ENCODE measurements around the gene PTPRE. TPM values are rescaled to one million over a fixed set of nuclear protein-coding genes. Genes with fewer than 3 reads are reported as not detected.

PTPRE gene
- total RNA-seq, 1 experiment from 2014 or later: 0.69 TPM

- H3K4me3 ChIP-seq (ENCODE audit: insufficient read depth, low read depth, low read length): no peak overlapping the region
- 0 out of 2 replicates have a peak, but pooled peaks cover 1% of the 10 kb centered on the region for H3K27me3 ChIP-seq (ENCODE audit: control insufficient read depth, insufficient read depth, low read length)
- DNase-seq: no peak
- H3K36me3 ChIP-seq (replicated peaks; ENCODE audit: control insufficient read depth, insufficient read depth, low read length): peaks cover 8% of the 10 kb centered on the region
Measured at GRCh38 chr10:128121750-128122412, 215.0 kb downstream of the PTPRE start.

- no peak for DNase-seq
- H3K4me3 ChIP-seq (ENCODE audit: insufficient read depth, low read depth, low read length): no peak overlapping the region
- H3K36me3 ChIP-seq (replicated peaks; ENCODE audit: control insufficient read depth, insufficient read depth, low read length): peaks cover 8% of the 10 kb centered on the region
- H3K27me3 ChIP-seq (ENCODE audit: control insufficient read depth, insufficient read depth, low read length): 0 out of 2 replicates have a peak, but pooled peaks cover 1% of the 10 kb centered on the region
Measured at GRCh38 chr10:128122931-128123330, 216.0 kb downstream of the PTPRE start.

GRCh38 chr10:128123846-128124245 is 216.9 kb downstream of the PTPRE start:
- Histone ChIP-seq H3K36me3 (replicated peaks; ENCODE audit: control insufficient read depth, insufficient read depth, low read length) (peaks cover 7% of the 10 kb centered on the region), H3K4me3 (ENCODE audit: insufficient read depth, low read depth, low read length) (no peak overlapping the region), H3K27me3 (ENCODE audit: control insufficient read depth, insufficient read depth, low read length) (0 out of 2 replicates have a peak, but pooled peaks cover 1% of the 10 kb centered on the region)
- no peak for DNase-seq

GRCh38 chr10:128124813-128125403 is 218.0 kb downstream of the PTPRE start:
- Histone ChIP-seq H3K27me3 (ENCODE audit: control insufficient read depth, insufficient read depth, low read length) (0 out of 2 replicates have a peak, but pooled peaks cover 1% of the 10 kb centered on the region), H3K4me3 (ENCODE audit: insufficient read depth, low read depth, low read length) (peak overlapping the region; percentile 92), H3K36me3 (replicated peaks; ENCODE audit: control insufficient read depth, insufficient read depth, low read length) (peaks cover 4% of the 10 kb centered on the region)
- DNase-seq: peak; percentile 16

- Histone ChIP-seq H3K27me3 (ENCODE audit: control insufficient read depth, insufficient read depth, low read length) (0 out of 2 replicates have a peak, but pooled peaks cover 1% of the 10 kb centered on the region), H3K4me3 (ENCODE audit: insufficient read depth, low read depth, low read length) (peak overlapping the region; percentile 92), H3K36me3 (replicated peaks; ENCODE audit: control insufficient read depth, insufficient read depth, low read length) (peaks cover 4% of the 10 kb centered on the region)
- DNase-seq: no peak
Measured at GRCh38 chr10:128125416-128125943, 218.6 kb downstream of the PTPRE start.

- H3K4me3 ChIP-seq (ENCODE audit: insufficient read depth, low read depth, low read length): peak within 1 kb of the TSS; percentile 92
- peak; percentile 88 for DNase-seq
- peaks cover 4% of the 10 kb centered on the region for H3K36me3 ChIP-seq (replicated peaks; ENCODE audit: control insufficient read depth, insufficient read depth, low read length)
- H3K27me3 ChIP-seq (ENCODE audit: control insufficient read depth, insufficient read depth, low read length): 0 out of 2 replicates have a peak, but pooled peaks cover 1% of the 10 kb centered on the region
Measured at GRCh38 chr10:128125944-128126764, 219.3 kb downstream of the PTPRE start, which contains the start of gene MKI67. TSS of gene MKI67 (minus strand) at chr10:128126423. CDS start at chr10:128125667, 756 bp downstream.

GRCh38 chr10:128128582-128128981 is 221.7 kb downstream of the PTPRE start:
- Histone ChIP-seq H3K36me3 (replicated peaks; ENCODE audit: control insufficient read depth, insufficient read depth, low read length) (no peaks in the 10 kb centered on the region), H3K27me3 (ENCODE audit: control insufficient read depth, insufficient read depth, low read length) (0 out of 2 replicates have a peak, but pooled peaks cover 1% of the 10 kb centered on the region)
- DNase-seq: no peak

GRCh38 chr10:128130051-128130450 is 223.1 kb downstream of the PTPRE start:
- Histone ChIP-seq H3K4me3 (ENCODE audit: insufficient read depth, low read depth, low read length) (no peak overlapping the region), H3K27me3 (ENCODE audit: control insufficient read depth, insufficient read depth, low read length) (0 out of 2 replicates have a peak, but pooled peaks cover 1% of the 10 kb centered on the region), H3K36me3 (replicated peaks; ENCODE audit: control insufficient read depth, insufficient read depth, low read length) (no peaks in the 10 kb centered on the region)
- no peak for DNase-seq

More at GRCh38 chr10:128128582-128128981, 221.7 kb downstream of the PTPRE start:
- H3K4me3 ChIP-seq (ENCODE audit: insufficient read depth, low read depth, low read length): no peak overlapping the region

Other genes starting within 250 kb of the PTPRE start
- 0.35 and 1.2 TPM in 2 replicates for gene FOXI2, start 169.9 kb upstream of the PTPRE start, total RNA-seq (2014; rRNA removed; shearing (Covaris generic))
- not detected in 2 replicates for gene CLRN3, start 14.2 kb upstream of the PTPRE start, total RNA-seq (2014; rRNA removed; shearing (Covaris generic))
- gene MKI67, start 219.3 kb downstream of the PTPRE start, total RNA-seq (2014; rRNA removed; shearing (Covaris generic)): 17.1 and 34.4 TPM in 2 replicates

All from H7 (cell line).